AG09319 (cell line): Measurements from ENCODE around the gene SVIL.

Source experiments
- DNase-seq: peaks from one replicate; pipeline ENCODE4 v3.0.0-alpha.2; 2010; ENCODE audit warnings: low read depth; ENCODE audit errors: extremely low read depth
- CTCF ChIP-seq: IDR thresholded peaks from 2 replicates; pipeline ENCODE4 v1.5.1; 2011; ENCODE audit warnings: low read depth, mild to moderate bottlenecking, inconsistent platforms, low read length, moderate library complexity

The SVIL gene

GRCh38 chr10:29479081-29479925 is 155.5 kb downstream of the SVIL start:
- DNase-seq: no peak
- no peak for TF ChIP-seq CTCF

GRCh38 chr10:29473406-29474100 is 161.2 kb downstream of the SVIL start:
- DNase-seq: no peak

GRCh38 chr10:29473087-29473356 is 161.7 kb downstream of the SVIL start:
- no peak for DNase-seq
- no peak for TF ChIP-seq CTCF

More at GRCh38 chr10:29473406-29474100, 161.2 kb downstream of the SVIL start:
- no peak for TF ChIP-seq CTCF

- TF ChIP-seq CTCF: no peak
- no peak for DNase-seq
Observed at GRCh38 chr10:29472301-29473086, 162.3 kb downstream of the SVIL start.

GRCh38 chr10:29471544-29471859 is 163.3 kb downstream of the SVIL start:
- DNase-seq: peak; percentile 15
- no peak for TF ChIP-seq CTCF

- TF ChIP-seq CTCF: no peak
- DNase-seq: no peak
Observed at GRCh38 chr10:29470843-29471543, 163.8 kb downstream of the SVIL start.
